Gastroesophageal sphincter (tissue), 4 donors: ENCODE results near the gene PRR11. TPM values are rescaled to one million over a fixed set of nuclear protein-coding genes. Genes with fewer than 3 reads are reported as not detected.

ENCODE experiments used
- ATAC-seq: fragments of 150-250 bp; one replicate; pipeline ENCODE4 v1.9.1; 2016; ENCODE audit warnings: mild to moderate bottlenecking, moderate library complexity
- H3K27ac ChIP-seq, 4 donors: fragments of 200-600 bp; sonication (generic) in 3 of 4; 1 replicate in 3 of 4; 2 replicates in 1 of 4; pipeline ENCODE4 v1.5.1; 2016 to 2019
- H3K27me3 ChIP-seq: fragments of 200-600 bp; sonication (generic); one replicate; pipeline ENCODE4 v1.5.1; 2019
- H3K36me3 ChIP-seq, 2 donors: fragments of 200-600 bp; sonication (generic); one replicate each; pipeline ENCODE4 v1.5.1; 2019; ENCODE audit warnings: control low read depth in 1 of 2
- H3K4me1 ChIP-seq, 3 donors: fragments of 200-600 bp; sonication (generic); 1 replicate in 2 of 3; 2 replicates in 1 of 3; pipeline ENCODE4 v1.5.1; 2016 to 2019; ENCODE audit warnings: control low read depth in 2 of 3
- H3K4me3 ChIP-seq, 2 donors: fragments of 200-600 bp; sonication (generic); one replicate each; pipeline ENCODE4 v1.5.1; 2019; ENCODE audit warnings: mild to moderate bottlenecking in 1 of 2, moderate library complexity in 1 of 2
- H3K9me3 ChIP-seq, 3 donors: fragments of 200-600 bp; sonication (generic); one replicate each; pipeline ENCODE4 v1.5.1; 2017 to 2019; ENCODE audit warnings: control low read depth in 2 of 3
- CTCF ChIP-seq, 4 experiments: fragments of 200-600 bp in 2 of 4; fragments of 450-650 bp in 2 of 4; sonication (generic) in 1 of 4; IDR thresholded peaks; one replicate each; pipeline ENCODE4 v1.5.1; 2017 to 2019; ENCODE audit warnings: antibody characterized with exemption in 4 of 4, mild to moderate bottlenecking in 2 of 4, moderate library complexity in 2 of 4
- EP300 ChIP-seq: sonication (generic); formaldehyde crosslinking; IDR thresholded peaks from one replicate; pipeline ENCODE4 v1.6.1; 2017; ENCODE audit warnings: antibody characterized with exemption, mild to moderate bottlenecking
- POLR2A ChIP-seq, 2 donors: fragments of 450-650 bp; IDR thresholded peaks; one replicate each; pipeline ENCODE4 v1.6.1; 2017; ENCODE audit warnings: antibody characterized with exemption in 2 of 2, mild to moderate bottlenecking in 2 of 2, moderate library complexity in 1 of 2
- POLR2AphosphoS5 ChIP-seq: sonication (generic); formaldehyde crosslinking; IDR thresholded peaks from one replicate; pipeline ENCODE4 v1.6.1; 2017; ENCODE audit warnings: antibody characterized with exemption
- WGBS, 2 donors: methylation state at CpG; one replicate each; pipeline ENCODE4 v1.1.5; 2018; ENCODE audit warnings: low coverage in 1 of 2; 5-methylcytosine and 5-hydroxymethylcytosine counted together
- total RNA-seq, 4 donors: library from RNA; depleted of rRNA; stranded (reverse); fragments of >200 nt; gene quantifications; one replicate each; pipeline ENCODE4 v1.1.0, GENCODE V29; 2016

Gene PRR11
- total RNA-seq: 1 to 10 TPM in 3 of 4 donors, not detected in 1; 1.5 to 3.3 (median 1.7) TPM

DNA sequence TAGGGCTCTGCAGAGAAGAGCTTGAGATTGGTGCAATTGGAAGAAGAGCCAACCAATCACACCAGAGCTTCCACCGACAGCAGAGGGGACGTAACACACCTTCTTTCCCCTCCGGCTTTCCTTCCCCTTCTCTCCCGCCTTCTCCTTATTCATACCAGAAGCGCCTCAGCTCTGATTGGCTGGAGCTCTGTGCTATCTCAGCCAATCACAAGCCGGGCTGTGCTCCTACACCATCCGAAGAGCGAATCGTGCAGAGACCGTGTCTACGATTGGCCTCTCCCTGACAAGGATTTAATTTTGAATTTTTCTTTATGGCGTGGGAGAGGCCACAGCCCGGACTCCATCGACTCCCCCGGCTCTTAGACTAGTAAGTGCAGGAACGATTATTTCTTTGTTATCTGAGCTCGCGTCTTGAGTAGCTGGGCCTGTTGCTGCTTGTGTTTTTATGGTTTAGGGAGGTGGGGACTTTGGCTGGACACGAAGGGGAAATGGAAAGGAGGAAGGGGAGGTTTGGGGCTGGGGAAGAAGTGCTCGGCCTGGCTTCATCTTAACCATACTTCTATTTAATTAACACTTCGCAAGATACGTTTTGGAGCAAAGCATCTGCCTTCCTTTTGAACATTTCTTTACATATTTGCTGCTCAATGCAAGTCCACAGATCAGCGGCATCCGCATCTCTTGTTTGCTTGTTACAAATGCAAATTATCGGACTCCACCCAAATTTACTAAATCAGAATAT, at the start of gene PRR11:
Gene PRR11, plus strand, starts transcription at position 308 of the 739 bp plus-strand sequence. CDS start 14,007 bp downstream, outside the sequence.
- ATAC-seq: peak; percentile 96
- Histone ChIP-seq H3K4me1 (peaks cover 7 to 42% (median 9%) of the 10 kb centered on the region in 3 donors), H3K9me3 (no peaks in the 10 kb centered on the region), H3K27me3 (no peaks in the 10 kb centered on the region), H3K4me3 (peak within 1 kb of the TSS; percentile 62 to 65), H3K36me3 (no peaks in the 10 kb centered on the region), H3K27ac (peak within 1 kb of the TSS; percentile 65 to 91 (median 86))
- TF ChIP-seq POLR2AphosphoS5 (no peak), CTCF (IDR thresholded peaks at IDR 0.05) (no peak), EP300 (no peak), POLR2A (IDR thresholded peaks at IDR 0.05) (no peak)
- 2 to 3% methylated on average over 20 to 24 of the region's 25 CpGs for WGBS, 2 donors

GRCh38 chr17:59105852-59106462, 49.6 kb upstream of the PRR11 start:
- no peaks in the 10 kb centered on the region for H3K9me3 ChIP-seq

GRCh38 chr17:59106463-59107305, 48.9 kb upstream of the PRR11 start, which contains the start of gene TRIM37:
Gene TRIM37 (minus strand): TSS chr17:59106880. CDS start chr17:59106461, 419 bp downstream.
- no peaks in the 10 kb centered on the region for H3K27me3 ChIP-seq
- peak in 1 of 4 experiments; percentile 3 for TF ChIP-seq CTCF (IDR thresholded peaks at IDR 0.05)
- TF ChIP-seq EP300: no peak
- TF ChIP-seq POLR2AphosphoS5: peak; percentile 92
- TF ChIP-seq POLR2A (IDR thresholded peaks at IDR 0.05): peak; percentile 79 to 88
- peaks cover 0 to 37% (median 7%) of the 10 kb centered on the region in 3 donors for H3K4me1 ChIP-seq
- ATAC-seq: peak; percentile 98
- WGBS, 2 donors: 1% methylated on average over 33 of the region's 89 CpGs; no CpG with 5 or more reads in 1 of the 2 donors
- no peaks in the 10 kb centered on the region for H3K9me3 ChIP-seq
- H3K4me3 ChIP-seq: peak within 1 kb of the TSS; percentile 48 to 87
- H3K36me3 ChIP-seq: peaks cover 0 to 16% of the 10 kb centered on the region in 2 donors
- peak within 1 kb of the TSS; percentile 63 to 96 (median 94) for H3K27ac ChIP-seq

More at GRCh38 chr17:59105852-59106462, 49.6 kb upstream of the PRR11 start:
- Histone ChIP-seq H3K4me1 (peaks cover 0 to 37% (median 7%) of the 10 kb centered on the region in 3 donors), H3K36me3 (peaks cover 0 to 20% of the 10 kb centered on the region in 2 donors), H3K4me3 (peak overlapping the region; percentile 48 to 87), H3K27me3 (no peaks in the 10 kb centered on the region), H3K27ac (peak overlapping the region; percentile 63 to 96 (median 94))
- WGBS, 2 donors: 0% methylated on average over 5 to 11 of the region's 18 CpGs
- ATAC-seq: peak; percentile 53
- no peak for TF ChIP-seq EP300
- no peak for TF ChIP-seq CTCF (IDR thresholded peaks at IDR 0.05)
- no peak for TF ChIP-seq POLR2A (IDR thresholded peaks at IDR 0.05)
- no peak for TF ChIP-seq POLR2AphosphoS5

DNA sequence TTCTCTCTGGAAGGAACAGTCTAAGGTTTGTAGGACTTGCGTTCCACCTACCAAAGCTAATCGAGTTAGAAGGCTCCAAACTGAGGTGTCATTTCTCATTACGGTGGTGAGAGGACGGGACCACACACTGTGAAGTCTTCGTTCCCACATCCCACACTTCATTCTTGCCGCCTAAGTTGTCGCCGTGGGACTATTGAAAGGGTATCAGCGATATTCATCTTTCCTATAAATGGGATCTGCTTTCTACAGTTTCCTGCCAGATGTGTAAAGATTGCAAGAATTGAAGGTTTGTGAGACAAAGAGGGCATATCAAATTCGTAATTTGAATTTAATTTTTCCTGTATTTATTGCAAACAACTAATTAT, 48.3 kb upstream of the PRR11 start:
- H3K4me1 ChIP-seq: peaks cover 0 to 37% (median 7%) of the 10 kb centered on the region in 3 donors
- peak overlapping the region; percentile 48 to 87 for H3K4me3 ChIP-seq
- 1% methylated on average over 10 of the region's 10 CpGs for WGBS, 2 donors
- no peaks in the 10 kb centered on the region for H3K27me3 ChIP-seq
- ATAC-seq: no peak
- TF ChIP-seq POLR2A (IDR thresholded peaks at IDR 0.05): no peak
- no peak for TF ChIP-seq POLR2AphosphoS5
- no peak for TF ChIP-seq EP300
- TF ChIP-seq CTCF (IDR thresholded peaks at IDR 0.05): no peak
- H3K36me3 ChIP-seq: peaks cover 0 to 18% of the 10 kb centered on the region in 2 donors
- peak overlapping the region; percentile 21 to 96 (median 94) for H3K27ac ChIP-seq
- no peaks in the 10 kb centered on the region for H3K9me3 ChIP-seq
